Breast epithelium (tissue), 4 donors: Measurements from ENCODE around the gene AJM1. TPM values are rescaled to one million over a fixed set of nuclear protein-coding genes. Genes with fewer than 3 reads are reported as not detected.

Experiments
- DNase-seq, 2 donors: peaks; one replicate each; pipeline ENCODE4 v3.0.0-alpha.2; 2019; ENCODE audit warnings: low spot score in 2 of 2
- H3K27ac ChIP-seq, 2 donors: fragments of 200-600 bp; sonication (generic) in 1 of 2; one replicate each; pipeline ENCODE4 v1.5.1; 2016 to 2019; ENCODE audit warnings: mild to moderate bottlenecking in 1 of 2
- H3K27me3 ChIP-seq, 2 donors: fragments of 200-600 bp; sonication (generic) in 1 of 2; one replicate each; pipeline versions ENCODE4 v1.5.1 to v1.6.0; 2017 to 2019; ENCODE audit warnings: control low read depth in 1 of 2, mild to moderate bottlenecking in 1 of 2
- H3K36me3 ChIP-seq: fragments of 200-600 bp; one replicate; pipeline ENCODE4 v1.5.1; 2019
- H3K4me1 ChIP-seq, 2 donors: fragments of 200-600 bp; sonication (generic); one replicate each; pipeline ENCODE4 v1.5.1; 2016 to 2019; ENCODE audit warnings: control low read depth in 1 of 2
- H3K4me3 ChIP-seq, 3 donors: fragments of 200-600 bp; sonication (generic); 1 replicate in 2 of 3; 2 replicates in 1 of 3; pipeline ENCODE4 v1.5.1; 2016 to 2019; ENCODE audit warnings: mild to moderate bottlenecking in 3 of 3, moderate library complexity in 2 of 3
- H3K9me3 ChIP-seq, 2 donors: fragments of 200-600 bp; sonication (generic) in 1 of 2; one replicate each; pipeline ENCODE4 v1.5.1; 2016 to 2019; ENCODE audit warnings: control low read depth in 1 of 2
- POLR2A ChIP-seq: fragments of 450-650 bp; IDR thresholded peaks from one replicate; pipeline ENCODE4 v1.6.1; 2016; ENCODE audit warnings: antibody characterized with exemption, mild to moderate bottlenecking, moderate library complexity
- POLR2AphosphoS5 ChIP-seq, 3 donors: sonication (generic); formaldehyde crosslinking; IDR thresholded peaks; one replicate each; pipeline ENCODE4 v1.6.1; 2017; ENCODE audit warnings: antibody characterized with exemption in 3 of 3
- intact Hi-C: fragments of 100-400 bp; cut with DNase I; formaldehyde crosslinking; loops from one replicate; pipeline ENCODE4 v1.15.1; 2023; ENCODE audit warnings: low total_unique reads
- total RNA-seq, 3 donors: library from RNA; depleted of rRNA; stranded (reverse); fragments of >200 nt; gene quantifications; one replicate each; pipeline ENCODE4 v1.1.0, GENCODE V29; 2016
- TF ChIP-seq, protein P1 (sequence below), 3 donors: fragments of 450-650 bp; IDR thresholded peaks; one replicate each; pipeline ENCODE4 v1.5.1; 2016 to 2017; ENCODE audit warnings: antibody characterized with exemption in 3 of 3, mild to moderate bottlenecking in 3 of 3, moderate library complexity in 3 of 3

Gene AJM1
- total RNA-seq, 3 donors from 2014 or later, result 1.0 to 2.3 (median 1.1) TPM

GRCh38 chr9:136856079-136856476, 13.8 kb downstream of the AJM1 start:
- Histone ChIP-seq H3K9me3 (no peaks in the 10 kb centered on the region), H3K36me3 (no peaks in the 10 kb centered on the region), H3K27ac (no peak overlapping the region), H3K4me1 (peaks cover 0 to 12% of the 10 kb centered on the region in 2 donors), H3K4me3 (no peak overlapping the region), H3K27me3 (no peaks in the 10 kb centered on the region)
- intact Hi-C loops, result no loop called here
- no peak for TF ChIP-seq POLR2AphosphoS5 (IDR thresholded peaks at IDR 0.05)
- TF ChIP-seq, protein P1, sequence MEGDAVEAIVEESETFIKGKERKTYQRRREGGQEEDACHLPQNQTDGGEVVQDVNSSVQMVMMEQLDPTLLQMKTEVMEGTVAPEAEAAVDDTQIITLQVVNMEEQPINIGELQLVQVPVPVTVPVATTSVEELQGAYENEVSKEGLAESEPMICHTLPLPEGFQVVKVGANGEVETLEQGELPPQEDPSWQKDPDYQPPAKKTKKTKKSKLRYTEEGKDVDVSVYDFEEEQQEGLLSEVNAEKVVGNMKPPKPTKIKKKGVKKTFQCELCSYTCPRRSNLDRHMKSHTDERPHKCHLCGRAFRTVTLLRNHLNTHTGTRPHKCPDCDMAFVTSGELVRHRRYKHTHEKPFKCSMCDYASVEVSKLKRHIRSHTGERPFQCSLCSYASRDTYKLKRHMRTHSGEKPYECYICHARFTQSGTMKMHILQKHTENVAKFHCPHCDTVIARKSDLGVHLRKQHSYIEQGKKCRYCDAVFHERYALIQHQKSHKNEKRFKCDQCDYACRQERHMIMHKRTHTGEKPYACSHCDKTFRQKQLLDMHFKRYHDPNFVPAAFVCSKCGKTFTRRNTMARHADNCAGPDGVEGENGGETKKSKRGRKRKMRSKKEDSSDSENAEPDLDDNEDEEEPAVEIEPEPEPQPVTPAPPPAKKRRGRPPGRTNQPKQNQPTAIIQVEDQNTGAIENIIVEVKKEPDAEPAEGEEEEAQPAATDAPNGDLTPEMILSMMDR (IDR thresholded peaks at IDR 0.05), result no peak
- DNase-seq, result no peak

DNA sequence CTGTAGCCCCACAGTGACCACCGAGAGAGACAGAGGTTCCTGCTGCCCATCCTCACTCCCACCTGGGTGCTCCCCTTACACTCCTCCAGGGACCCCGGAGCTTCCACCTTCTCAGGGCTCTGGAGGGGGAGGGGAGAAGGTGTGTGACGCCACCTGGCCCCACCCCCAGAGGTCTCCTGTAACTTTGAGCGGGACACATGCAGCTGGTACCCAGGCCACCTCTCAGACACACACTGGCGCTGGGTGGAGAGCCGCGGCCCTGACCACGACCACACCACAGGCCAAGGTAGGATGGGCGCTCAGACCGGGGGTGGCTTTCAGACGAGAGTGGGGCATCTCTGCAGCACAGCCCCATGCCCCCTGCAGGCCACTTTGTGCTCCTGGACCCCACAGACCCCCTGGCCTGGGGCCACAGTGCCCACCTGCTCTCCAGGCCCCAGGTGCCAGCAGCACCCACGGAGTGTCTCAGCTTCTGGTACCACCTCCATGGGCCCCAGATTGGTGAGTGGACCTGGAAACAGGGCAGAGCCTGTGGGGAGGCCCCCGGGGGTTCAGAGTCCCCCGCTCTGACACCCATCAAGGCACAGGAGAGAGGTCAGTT, 14.4 kb downstream of the AJM1 start:
- H3K9me3 ChIP-seq, result no peaks in the 10 kb centered on the region
- intact Hi-C loops, result no loop called here
- no peak for TF ChIP-seq POLR2AphosphoS5 (IDR thresholded peaks at IDR 0.05)
- TF ChIP-seq POLR2A, result no peak
- TF ChIP-seq, protein P1 (IDR thresholded peaks at IDR 0.05), result no peak
- no peaks in the 10 kb centered on the region for H3K27me3 ChIP-seq
- no peaks in the 10 kb centered on the region for H3K36me3 ChIP-seq
- H3K4me3 ChIP-seq, result no peak overlapping the region
- peaks cover 0 to 12% of the 10 kb centered on the region in 2 donors for H3K4me1 ChIP-seq
- DNase-seq, result no peak
- no peak overlapping the region for H3K27ac ChIP-seq

GRCh38 chr9:136857166-136857565, 14.9 kb downstream of the AJM1 start:
- intact Hi-C loops, result no loop called here
- Histone ChIP-seq H3K36me3 (no peaks in the 10 kb centered on the region), H3K9me3 (no peaks in the 10 kb centered on the region), H3K4me3 (no peak overlapping the region), H3K27me3 (no peaks in the 10 kb centered on the region), H3K4me1 (peaks cover 0 to 12% of the 10 kb centered on the region in 2 donors), H3K27ac (no peak overlapping the region)
- DNase-seq, result no peak
- TF ChIP-seq POLR2AphosphoS5 (IDR thresholded peaks at IDR 0.05), result no peak
- TF ChIP-seq POLR2A, result no peak
- TF ChIP-seq, protein P1 (IDR thresholded peaks at IDR 0.05), result no peak

DNA sequence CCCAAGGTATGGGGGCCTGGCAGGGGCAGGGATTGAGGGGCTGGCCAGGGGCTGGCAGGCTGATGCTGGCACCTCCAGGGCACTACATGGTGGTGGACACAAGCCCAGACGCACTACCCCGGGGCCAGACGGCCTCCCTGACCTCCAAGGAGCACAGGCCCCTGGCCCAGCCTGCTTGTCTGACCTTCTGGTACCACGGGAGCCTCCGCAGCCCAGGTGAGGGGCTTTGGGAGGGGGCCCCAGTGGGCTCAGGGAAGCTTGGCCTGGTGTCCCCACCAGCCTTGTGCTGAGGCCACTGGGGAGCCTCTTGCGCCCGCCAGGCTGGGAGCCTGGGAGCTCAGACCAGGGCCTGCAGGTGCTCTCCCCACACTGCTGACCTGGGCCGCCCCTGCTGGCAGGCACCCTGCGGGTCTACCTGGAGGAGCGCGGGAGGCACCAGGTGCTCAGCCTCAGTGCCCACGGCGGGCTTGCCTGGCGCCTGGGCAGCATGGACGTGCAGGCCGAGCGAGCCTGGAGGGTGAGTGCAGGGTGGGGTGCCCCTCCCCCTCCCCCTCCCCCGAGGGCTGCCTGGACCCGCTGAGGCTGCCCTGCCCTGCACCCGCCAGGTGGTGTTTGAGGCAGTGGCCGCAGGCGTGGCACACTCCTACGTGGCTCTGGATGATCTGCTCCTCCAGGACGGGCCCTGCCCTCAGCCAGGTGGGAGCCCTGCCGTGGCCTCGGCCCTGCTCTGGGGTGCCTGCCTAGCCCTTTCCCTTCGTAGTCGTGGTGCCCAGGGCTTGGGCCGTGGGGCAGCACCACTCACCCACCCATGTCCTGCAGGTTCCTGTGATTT, 15.5 kb downstream of the AJM1 start:
- TF ChIP-seq, protein P1 (IDR thresholded peaks at IDR 0.05), result no peak
- TF ChIP-seq POLR2A, result no peak
- H3K4me1 ChIP-seq, result peaks cover 0 to 12% of the 10 kb centered on the region in 2 donors
- H3K4me3 ChIP-seq, result no peak overlapping the region
- peak overlapping the region; percentile 66 to 79 for H3K27ac ChIP-seq
- no peaks in the 10 kb centered on the region for H3K9me3 ChIP-seq
- H3K36me3 ChIP-seq, result peaks cover 2% of the 10 kb centered on the region
- no peaks in the 10 kb centered on the region for H3K27me3 ChIP-seq
- intact Hi-C loops, result no loop called here
- no peak for DNase-seq

- TF ChIP-seq, protein P1 (IDR thresholded peaks at IDR 0.05), result no peak
- no peak for TF ChIP-seq POLR2AphosphoS5 (IDR thresholded peaks at IDR 0.05)
- TF ChIP-seq POLR2A, result no peak
- H3K36me3 ChIP-seq, result peaks cover 6% of the 10 kb centered on the region
- peaks cover 0 to 12% of the 10 kb centered on the region in 2 donors for H3K4me1 ChIP-seq
- no peak overlapping the region for H3K4me3 ChIP-seq
- no peaks in the 10 kb centered on the region for H3K27me3 ChIP-seq
- H3K27ac ChIP-seq, result peak overlapping the region; percentile 66 to 79
- H3K9me3 ChIP-seq, result no peaks in the 10 kb centered on the region
- intact Hi-C loops, result no loop called here
- no peak for DNase-seq
These were observed 16.2 kb downstream of the AJM1 start for GRCh38 chr9:136858452-136858843.
